ENCODE measurements around the gene AKT1S1.

GRCh38 chr19:49883094-49883493, 5.9 kb upstream of the AKT1S1 start:
- TF ChIP-seq, protein P1, sequence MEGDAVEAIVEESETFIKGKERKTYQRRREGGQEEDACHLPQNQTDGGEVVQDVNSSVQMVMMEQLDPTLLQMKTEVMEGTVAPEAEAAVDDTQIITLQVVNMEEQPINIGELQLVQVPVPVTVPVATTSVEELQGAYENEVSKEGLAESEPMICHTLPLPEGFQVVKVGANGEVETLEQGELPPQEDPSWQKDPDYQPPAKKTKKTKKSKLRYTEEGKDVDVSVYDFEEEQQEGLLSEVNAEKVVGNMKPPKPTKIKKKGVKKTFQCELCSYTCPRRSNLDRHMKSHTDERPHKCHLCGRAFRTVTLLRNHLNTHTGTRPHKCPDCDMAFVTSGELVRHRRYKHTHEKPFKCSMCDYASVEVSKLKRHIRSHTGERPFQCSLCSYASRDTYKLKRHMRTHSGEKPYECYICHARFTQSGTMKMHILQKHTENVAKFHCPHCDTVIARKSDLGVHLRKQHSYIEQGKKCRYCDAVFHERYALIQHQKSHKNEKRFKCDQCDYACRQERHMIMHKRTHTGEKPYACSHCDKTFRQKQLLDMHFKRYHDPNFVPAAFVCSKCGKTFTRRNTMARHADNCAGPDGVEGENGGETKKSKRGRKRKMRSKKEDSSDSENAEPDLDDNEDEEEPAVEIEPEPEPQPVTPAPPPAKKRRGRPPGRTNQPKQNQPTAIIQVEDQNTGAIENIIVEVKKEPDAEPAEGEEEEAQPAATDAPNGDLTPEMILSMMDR (conservative IDR thresholded peaks at IDR 0.05; ENCODE audit: low read length) = no peak
- no peak for TF ChIP-seq EZH2phosphoT487 (IDR thresholded peaks at IDR 0.05; ENCODE audit: borderline replicate concordance, low read depth, low read length)
